Fibroblast of peridontal ligament (primary cell): ENCODE measurements around the gene MAP3K19.

Source experiments
- DNase-seq: peaks from one replicate; pipeline ENCODE4 v3.0.0-alpha.2; 2010; ENCODE audit errors: extremely low read depth

The MAP3K19 gene

DNA sequence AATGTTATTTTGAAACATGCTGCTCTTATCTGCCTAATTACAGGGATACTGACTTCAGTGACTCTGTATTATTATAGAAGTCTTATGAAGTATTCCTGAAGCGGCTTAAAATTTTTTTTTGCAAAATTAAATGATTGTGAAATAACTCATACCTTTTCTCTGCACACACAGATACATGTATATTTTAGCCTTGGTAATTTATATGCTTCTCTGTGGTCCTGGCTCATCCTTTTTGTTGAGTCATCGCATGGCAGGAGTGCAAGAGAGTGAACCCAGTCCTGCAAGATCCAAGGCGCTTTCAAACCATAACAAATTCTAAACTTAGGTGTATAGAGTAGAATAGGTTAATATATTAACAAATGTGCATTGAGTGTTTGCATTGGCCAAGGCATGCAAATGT is 120.1 kb downstream of the MAP3K19 start:
- peak; percentile 33 for DNase-seq

DNA sequence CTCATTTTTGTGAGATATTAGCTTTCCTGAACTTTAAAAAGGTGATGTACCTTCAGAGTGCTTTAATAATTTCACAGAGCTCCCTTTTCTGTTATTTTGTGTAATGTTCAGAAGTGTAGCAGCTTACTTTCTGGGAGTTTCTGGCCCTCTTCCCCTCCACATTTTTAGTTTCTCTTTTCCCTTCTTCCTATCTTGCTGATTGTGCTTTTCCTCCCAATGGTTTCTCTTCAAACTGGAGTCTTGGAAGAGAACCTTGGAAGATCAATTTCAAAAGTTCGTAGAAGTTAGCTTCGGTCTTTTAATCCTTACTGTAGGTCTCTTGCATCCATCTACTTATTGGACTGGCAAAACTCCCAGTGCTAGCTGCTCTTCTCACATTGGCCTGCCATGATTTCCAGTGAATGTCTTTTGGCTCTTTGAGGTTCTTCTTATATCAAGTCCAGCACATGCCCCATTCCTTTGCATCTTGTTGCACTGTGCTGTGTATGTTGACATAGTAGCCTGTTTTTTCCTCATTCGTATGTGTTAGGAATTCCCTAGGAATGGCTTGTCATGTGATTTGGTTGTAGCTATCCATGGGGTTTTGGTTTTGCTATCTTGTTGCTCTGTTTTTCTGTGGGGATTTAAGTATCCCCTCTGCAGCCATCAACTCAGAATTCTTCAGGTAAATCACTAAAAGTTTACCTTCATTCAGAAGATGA is 120.9 kb downstream of the MAP3K19 start:
- peak; percentile 41 for DNase-seq

DNA sequence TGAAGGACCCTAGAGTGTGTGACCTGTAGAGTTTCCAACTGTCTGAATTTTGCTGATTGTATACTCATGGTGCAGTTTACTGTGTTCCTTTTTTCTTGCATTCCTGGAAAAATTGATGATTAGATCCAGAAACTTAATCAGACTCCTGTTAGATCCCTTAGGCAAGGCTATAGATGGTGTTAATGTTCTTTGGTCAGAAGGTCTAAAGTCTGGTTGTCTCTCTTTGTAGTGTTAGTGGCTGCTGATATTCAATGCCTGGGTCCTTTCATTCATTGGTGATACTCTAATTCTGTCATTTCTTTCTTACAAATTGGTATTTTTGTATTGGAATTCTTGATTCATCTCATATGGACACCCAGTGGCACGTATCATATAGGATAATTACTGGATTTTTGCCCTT is 122.3 kb downstream of the MAP3K19 start:
- no peak for DNase-seq

DNA sequence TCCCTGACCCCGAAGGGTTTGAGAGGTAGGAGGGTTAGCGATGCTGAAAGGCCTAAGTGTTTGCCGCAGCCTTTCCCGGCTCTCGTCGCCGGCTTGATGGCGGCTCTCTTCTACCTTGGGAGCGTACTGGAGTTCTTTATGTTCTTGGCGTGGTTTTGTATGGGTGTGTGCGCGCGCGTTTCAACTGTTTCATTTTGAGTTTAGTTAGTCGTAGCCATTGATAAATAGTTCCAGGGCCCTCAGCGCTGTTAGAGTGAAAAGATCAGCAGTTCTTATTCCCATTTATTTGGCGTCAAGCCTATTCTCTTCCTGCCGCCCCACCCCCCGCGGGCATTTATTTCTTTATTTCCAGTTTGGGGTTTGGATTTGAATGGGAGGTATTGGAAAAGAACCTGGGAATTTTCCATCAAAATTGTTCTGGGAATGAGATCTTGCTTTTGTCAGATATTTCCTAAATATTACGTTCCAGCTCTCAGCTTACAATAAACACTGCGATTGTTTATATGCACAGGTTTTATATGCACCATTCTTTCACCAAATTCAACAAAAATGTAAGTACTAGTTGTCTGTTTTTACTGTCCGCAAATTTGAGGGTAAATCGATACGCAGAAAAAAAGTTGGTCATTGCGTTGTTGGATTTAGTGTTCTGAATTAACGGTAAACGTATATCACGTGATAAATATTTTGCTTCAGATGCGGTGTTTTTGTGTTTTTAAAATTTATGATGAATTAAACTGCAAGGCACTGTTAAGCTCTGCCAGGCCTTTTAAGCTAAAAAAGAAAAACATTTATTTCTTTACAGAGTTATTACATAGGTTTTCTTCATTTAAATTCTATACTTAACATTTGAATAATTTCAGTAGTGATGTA is 127.7 kb downstream of the MAP3K19 start:
- DNase-seq, result peak; percentile 35

DNA sequence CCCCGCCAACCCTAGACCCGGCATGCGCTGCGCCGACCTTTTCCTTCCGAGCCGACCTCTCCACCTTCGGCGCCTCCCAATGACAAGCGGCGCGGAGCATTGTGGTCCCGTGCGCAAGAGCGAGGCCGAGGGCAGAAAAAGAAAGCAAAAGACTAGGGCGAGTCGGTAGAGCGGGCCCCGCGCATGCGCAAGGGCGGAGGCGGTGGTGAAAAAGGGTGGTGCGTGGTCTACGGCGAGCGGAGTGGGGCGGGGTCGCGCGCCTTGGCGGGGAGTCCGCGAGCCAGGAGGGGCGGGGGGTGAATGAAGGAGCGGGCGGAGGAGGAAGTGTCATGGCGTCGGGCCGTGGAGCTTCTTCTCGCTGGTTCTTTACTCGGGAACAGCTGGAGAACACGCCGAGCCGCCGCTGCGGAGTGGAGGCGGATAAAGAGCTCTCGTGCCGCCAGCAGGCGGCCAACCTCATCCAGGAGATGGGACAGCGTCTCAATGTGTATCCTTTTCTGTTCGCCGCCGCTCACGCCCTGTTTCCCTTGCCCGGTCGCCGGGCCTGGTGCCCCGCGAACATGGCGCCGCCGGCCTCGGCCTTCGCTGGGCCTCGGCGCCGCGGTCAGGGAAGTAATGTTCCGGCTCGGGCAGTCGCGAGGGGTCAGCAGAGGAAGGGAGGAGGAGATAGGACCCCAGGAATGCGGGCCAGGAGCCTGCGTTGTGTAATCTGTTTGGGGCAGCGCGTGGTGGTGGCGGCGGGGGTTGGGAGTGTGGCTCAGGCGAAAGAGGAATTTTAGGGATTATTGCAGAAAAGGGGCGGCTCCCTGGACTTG is 128.5 kb downstream of the MAP3K19 start, which contains the start of gene CCNT2:
CCNT2 (plus strand) TSS at position 297 of the 815 bp plus-strand sequence; CDS start at position 330, 33 bp downstream.
- peak; percentile 99 for DNase-seq

DNA sequence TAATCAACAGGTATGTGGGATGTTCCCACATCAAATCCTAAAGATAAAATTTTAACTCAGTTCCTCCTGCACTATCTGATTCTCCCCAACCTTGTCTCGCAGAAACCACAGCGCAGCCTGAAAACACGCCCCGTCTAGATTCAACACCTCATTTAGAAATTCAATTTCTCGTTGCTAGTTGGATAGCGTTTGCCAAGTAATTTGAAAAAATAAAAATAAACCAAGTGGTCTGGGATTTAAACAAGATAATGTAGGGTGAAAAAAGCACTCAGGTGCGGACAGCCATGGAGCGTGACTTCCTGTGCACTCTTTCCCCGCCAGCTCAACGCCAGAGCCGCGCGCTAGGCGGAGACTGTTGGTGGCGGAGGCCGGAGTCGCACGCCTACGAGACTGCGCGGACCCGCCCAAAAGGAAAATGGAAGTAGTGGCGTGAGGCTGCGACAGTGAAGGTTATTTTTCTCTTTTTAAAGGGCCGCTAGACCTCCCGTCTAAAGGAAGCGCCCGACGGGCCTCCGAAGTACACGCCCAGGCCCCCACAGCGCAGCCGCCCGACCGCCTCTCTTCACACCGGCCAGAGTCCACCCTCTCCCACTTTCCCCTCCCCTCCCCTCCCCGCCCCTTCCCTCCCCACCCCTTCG is 129.2 kb downstream of the MAP3K19 start:
- DNase-seq, result no peak

DNA sequence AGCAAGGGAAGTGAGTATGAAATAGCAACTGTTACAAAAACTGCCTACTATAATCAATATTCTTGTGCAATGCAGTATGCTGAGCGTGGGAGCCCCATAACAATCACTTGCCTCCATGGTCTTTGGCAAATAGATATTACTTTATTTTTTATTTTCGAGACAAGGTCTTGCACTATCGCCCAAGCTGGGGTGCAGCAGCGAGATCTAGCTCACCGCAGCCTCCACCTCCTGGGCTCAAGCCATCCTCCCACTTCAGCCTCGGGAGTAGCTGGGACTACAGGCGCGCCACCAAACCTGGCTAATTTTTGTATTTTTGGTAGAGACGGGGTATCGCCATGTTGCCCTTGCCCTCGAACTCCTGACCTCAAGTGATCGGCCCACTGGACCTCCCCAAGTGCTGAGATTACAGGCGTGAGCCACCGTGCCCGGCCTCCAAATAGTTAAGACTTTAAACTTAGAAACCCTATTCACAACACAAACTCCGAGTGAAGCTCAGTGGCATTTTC is 129.8 kb downstream of the MAP3K19 start:
- DNase-seq, result no peak
